GM18867 (cell line): ENCODE measurements around the gene ZNF622.
"Not testable (repeated sequence)": the region's sequence is repeated elsewhere in the genome, so short reads cannot be mapped to it uniquely, and the experiment has no call there.

Source experiments
- ATAC-seq: cut with Tn5 transposase; IDR thresholded peaks from one replicate; pipeline ENCODE4 v1.9.1; 2021; ENCODE audit warnings: mild to moderate bottlenecking, moderate library complexity; ENCODE audit not compliant: unreplicated experiment

ZNF622 gene

DNA sequence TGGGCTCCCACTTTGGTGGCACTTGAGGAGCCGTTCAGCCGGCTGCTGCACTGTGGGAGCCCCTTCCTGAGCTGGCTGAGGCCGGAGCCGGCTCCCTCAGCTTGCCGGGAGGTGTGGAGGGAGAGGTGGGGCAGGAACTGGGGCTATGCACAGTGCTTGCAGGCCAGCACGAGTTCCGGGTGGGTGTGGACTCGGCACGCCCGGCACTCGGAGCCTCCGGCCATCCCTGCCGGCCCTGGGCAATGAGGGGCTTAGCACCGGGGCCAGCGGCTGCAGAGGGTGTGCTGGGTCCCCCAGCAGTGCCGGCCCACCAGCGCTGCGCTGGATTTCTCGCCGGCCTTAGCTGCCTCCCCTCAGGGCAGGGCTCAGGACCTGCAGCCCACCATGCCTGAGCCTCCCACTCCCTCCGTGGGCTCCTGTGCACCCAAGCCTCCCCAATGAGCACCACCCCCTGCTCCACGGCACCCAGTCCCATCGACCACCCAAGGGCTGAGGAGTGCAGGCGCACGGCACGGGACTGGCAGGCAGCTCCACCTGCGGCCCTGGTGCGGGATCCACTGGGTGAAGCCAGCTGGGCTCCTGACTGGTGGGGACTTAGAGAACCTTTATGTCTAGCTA, 29.4 kb downstream of the ZNF622 start:
- ATAC-seq, result not testable (repeated sequence)

DNA sequence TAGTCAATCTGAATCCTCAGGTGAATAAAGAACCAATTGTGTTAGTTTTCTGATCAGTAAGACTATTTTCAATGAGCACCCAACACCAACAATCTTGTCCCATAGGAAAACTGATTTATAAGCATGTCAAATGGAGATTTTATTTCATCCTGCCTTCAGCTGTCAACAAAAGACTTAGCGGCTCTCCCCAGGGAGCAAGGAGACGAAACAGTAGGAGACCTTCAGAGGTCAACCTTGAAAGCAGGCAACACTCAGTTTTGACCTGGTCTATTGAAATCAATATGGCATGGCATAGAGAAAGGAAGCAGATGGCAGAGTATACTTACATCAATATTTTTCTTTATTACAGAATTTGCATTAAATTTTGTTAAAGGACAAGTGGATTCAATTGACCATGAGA, 34.1 kb downstream of the ZNF622 start:
- no peak for ATAC-seq

DNA sequence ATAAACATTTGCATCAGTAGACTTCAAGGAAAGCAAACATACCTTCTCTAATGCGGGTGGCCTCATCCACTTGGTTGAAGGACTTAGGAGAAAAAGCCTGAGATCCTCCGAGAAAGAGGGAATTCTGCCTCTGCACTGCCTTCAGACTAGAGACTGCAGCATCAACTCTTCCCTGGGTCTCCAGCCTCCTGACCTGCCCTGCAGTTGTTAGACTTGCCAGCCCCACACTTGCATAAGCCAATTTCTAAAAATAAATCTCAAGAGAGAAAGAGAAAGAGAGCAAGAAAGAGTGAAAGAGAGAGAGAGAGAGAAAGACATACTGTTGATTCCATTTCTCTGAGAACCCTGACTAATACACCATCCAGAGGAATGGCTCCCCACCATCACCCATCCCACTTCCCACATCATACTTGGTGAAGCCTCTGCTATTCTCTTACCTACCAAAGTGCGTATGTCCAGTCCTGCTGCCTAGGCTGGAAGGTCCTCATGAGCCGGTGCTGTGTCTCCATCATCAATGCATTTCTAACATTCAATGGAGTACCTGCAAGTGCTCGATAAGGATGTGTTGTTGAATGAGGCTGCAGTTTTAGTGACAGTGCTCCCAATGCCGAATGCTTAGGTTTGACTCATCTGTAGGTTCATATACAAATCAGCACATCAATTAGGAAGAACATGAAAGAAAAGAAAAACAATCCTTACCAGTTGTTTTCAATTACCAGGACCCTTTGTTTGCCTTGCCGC, 35.1 kb downstream of the ZNF622 start:
- no peak for ATAC-seq

DNA sequence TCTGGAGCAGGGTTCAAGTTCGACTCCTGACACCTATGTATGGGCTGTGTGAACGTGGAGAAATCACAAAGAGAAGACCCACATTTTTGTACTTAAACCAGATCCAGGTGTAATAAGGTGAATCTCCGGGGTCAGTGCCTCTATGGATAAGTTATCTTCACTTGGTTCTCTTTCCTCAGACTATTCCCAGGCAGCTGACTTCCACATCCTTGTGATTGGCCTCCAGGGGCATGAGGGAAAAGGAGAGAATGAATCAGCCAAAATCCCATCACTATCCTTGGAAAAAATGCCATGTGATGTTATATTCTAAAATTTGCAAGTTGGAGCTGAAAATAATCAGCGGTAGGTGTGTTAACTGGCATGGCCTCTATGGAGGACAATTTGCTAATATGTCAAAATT, 37.2 kb downstream of the ZNF622 start:
- ATAC-seq, result no peak

DNA sequence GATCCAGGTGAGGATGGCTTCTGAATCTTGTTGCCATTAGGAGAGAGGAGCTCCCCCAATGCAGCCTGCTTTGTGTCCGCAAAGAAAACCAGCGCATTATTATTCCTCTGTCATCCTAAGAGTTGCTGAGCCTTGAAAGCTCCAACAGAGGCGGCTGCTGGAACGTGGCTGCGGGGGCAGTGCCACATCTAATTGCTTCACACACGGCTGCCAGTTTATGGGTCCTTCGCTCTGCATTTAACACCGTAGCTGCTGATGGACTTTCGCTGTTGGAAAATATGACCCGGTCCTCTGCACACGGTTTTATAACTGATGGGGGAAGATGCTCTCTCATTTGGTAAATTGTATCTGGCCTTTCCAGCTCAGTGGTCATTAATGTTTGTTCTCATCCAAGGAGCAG, 38.0 kb downstream of the ZNF622 start:
- ATAC-seq, result no peak

DNA sequence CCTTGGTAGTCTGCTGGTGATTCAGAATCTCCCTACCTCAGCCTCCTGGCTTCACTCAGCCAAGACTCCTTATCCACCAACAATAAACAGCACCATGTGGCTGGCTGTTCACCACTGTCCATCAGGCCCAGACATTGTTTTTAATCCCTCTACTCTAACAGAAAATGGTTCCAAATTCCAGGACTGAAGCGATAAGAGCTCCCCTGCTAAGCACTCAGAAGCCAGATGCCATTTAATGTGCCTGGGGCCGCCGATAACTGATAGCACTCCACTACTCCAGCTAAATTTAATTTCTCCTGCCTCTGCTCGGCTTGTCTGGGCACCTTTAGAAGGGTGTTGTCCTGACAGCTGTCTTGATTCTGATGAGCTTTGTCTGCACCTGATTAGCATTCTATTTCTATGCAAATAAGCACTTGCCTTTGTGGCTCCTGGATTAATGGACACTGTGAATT, 47.1 kb downstream of the ZNF622 start:
- ATAC-seq, result no peak

DNA sequence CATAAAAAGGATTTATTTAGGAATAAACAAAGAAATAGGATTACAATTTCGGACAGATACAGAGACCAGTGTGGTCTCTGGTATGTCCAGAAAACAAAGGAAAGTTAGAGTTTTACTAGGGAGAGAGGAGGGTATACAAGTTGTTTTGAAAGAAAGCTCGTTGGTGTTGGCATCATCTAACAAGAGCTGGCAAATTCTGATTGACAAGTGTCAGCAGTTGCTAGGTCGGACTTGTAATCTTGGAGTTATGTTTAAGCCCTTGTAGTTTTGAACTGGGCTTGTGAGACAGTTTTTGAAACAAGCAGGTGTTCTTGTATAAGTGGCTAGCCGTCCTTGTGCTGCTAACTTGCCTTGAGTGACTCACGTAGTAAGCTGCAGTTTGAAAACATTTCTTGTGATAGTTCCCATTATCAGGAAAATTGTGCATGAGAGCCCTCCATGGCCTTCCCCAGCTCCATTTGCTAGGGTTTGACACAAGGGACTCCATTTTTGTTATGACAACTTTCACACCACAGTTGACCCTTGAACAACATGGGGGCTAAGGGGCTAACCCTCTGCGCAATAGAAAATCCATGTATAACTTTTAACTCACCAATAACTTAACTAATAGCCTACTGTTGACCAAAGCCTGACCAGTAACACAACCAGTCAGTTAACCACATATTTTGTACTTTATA, 48.1 kb downstream of the ZNF622 start:
- ATAC-seq, result no peak

DNA sequence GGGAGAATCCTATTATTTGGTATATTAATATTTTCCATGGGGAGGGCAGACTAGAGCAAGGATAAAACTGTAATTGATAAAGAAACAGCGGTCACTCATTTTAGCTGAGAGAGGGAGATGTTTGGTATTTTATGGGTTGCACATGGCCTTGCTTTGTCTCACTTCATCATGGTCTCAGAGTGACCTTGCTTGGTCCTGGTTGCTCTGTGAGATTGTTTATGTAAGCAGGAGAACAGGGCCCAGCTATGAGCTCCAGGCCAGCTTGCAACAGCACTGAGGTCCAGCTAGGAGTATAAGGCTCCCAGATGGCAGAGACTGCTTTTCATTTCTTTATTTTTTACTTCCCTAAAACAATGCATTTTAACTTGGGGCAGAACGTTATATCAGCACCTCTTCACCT, 50.7 kb downstream of the ZNF622 start:
- no peak for ATAC-seq

DNA sequence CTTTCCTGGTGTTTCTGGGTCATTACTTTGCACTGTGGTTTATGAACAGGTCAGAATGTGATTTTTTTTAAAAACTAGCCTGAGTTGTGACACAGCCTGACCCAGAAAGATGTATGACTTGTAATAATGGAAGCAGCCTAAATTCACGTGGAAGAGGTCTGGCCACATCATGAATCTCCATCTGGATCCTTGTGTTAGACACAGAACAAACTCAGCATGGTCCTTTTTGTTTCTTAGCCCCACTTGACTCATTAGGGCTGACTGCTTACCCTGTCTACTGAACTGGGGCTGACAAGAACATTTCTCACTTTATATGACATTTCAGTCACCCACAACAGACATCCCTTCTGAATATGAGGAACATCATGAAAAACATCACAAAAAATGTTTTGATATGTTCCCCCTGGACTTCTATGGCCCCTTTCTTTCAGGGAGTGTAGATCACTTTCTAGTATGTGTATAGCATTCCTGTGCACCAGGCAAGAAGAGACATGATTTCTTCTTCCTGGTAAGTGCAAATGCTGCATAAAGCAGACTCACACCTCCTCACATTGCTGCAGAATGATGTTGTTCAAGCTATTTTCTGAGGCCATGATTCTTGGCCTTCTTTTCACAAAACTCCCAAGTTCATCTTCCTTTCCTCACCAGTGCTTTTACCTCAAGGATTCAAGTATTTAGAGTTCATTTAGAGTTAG, 52.3 kb downstream of the ZNF622 start:
- no peak for ATAC-seq

DNA sequence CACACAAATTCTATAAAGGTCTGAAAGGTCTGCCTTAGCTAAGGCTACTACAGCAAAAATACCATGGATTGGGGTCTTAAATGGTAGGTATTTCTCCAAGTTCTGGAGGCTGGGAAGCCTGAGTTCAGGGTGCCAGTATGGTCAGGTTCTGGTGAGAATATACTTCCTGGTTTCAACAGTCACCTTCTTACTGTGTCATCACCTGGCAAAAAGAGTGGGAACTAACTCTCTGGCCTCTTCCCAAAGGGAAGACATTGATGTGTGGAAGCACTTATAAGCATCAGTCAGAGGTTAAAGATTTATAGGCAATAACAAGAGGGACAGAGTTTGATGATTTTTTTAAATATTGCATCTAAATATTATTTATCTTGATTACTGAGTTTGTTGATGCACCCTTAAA, 53.0 kb downstream of the ZNF622 start:
- no peak for ATAC-seq

DNA sequence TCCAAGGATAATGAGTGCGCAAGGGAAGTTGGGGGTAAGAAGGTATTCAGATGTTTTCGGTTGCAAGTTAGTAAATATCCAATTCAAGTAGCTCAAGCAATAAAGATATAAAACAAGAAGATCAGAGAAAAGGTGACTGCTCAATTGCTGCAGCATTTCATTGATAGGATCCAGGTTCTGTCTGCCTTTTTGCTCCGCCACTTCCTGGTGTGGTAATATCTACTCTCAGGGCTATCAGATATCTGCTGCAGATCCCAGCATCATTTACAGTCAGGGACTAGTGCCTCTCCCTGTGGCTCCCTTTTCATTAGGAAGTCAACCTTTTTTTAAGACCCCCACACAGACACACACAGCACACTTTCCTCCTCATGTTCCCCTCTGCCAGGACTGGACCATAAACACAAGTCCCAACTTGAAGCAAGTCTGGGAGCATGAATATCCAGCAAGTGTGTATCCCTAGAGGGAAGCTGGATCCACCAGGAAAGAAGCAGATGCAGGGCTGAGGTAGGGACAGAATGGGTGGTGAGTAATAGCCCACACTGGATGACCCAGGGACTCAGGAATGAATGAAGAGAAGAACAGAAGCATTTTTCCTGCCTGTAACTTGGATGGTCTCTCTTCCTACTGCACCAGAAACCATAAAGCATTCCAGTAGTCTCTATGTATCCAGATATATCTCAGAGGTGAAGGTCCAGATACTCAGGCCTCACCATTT, 53.7 kb downstream of the ZNF622 start:
- ATAC-seq, result no peak

DNA sequence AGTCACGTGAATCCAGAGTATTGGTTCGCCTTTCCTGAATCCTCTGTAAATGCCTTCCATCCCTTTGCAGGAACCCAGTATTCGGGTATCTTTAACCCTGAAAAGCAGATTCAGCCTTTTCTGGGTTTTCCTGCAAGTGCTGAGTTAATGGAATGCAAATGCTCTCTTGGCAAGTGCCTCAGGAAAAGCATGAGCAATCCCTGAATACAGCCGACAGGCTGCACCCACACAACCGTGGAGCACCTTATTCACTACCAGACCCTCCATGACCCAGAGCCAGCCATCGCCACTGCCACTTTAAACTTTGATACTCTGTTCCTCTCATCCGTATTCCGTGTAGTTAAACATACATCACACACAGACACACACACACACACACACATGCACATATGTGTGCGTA, 54.4 kb downstream of the ZNF622 start:
- no peak for ATAC-seq

DNA sequence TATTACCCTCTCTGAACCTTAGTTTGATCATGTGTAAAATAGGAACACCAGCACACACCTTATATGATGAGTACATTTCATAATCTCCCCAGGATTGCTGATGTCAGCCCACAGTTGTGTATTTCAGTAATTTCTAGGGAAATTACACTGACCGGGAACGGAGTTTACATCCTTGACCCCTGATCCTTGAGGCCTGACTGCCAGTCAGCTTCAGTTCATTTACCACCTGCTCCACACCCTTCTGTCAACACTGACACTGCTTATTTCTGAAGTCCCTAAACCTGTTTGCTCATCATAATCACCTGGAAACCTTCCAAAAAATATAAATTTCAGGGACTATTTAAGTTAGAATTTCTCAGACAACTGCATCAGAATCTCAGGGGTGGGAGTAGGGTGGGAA, 55.3 kb downstream of the ZNF622 start:
- no peak for ATAC-seq

DNA sequence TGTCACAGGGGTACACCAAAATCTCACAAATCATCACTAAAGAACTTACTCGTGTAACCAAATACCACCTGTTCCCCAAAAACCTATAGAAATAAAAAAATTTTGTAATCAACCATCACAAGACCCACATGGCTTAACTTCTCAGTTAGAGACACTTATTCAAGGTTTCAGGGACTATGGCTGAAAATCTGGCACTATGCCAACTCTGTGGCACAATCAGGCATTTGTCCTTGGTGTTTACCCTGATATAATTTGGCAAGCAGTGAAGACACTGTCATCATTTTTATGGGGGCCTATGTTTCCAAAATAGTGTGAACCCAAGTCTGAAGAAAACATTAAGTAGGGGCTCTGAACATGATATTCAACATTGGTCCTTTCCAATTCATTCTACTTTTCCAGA, 59.0 kb downstream of the ZNF622 start:
- no peak for ATAC-seq

DNA sequence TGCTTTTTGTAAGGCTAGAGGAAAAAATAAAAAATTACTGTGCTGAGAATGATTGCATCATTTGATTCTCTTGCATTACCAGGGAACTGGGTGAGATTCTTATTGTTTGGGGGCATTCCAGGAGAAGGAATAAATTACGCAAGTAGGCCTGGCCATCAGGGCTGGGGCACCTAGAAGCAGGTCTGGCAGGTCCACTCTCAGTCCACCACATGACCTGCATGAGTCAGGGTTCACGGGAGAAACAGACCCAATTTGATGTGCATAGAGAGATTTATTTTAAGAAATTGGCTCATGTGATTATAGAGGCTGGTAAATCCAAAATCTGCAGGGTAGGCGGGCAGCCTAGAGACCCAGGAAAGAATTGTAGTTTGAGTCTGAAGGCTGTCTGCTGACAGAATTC, 59.6 kb downstream of the ZNF622 start:
- no peak for ATAC-seq
